ENCODE results near the gene KDM4C.

DNA sequence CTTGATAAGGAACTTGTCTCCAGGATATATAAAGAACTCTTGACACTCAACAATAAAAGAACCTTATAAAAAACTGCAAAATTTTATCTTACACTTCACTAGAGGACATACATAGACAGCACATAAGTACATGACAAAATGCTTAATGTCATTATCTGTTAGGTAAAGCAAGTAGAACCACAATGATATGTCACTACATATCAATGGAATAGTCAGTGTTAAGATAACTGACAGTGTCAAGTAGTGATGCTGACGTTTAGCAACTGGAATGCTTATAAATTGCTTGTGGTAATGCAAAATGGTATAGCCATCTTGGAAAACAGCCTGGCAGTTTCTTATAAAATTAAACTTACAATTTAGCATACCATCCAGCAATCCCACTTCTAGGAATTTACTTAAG is 314.1 kb downstream of the KDM4C start:
- TF ChIP-seq POLR2AphosphoS5 (IDR thresholded peaks at IDR 0.05; ENCODE audit: borderline replicate concordance, low read depth, low read length): no peak
- TF ChIP-seq FOXP2 (optimal IDR thresholded peaks at IDR 0.05; ENCODE audit: control extremely low read depth, extremely low read length, insufficient read depth): no peak
- no peak for TF ChIP-seq EZH2 (IDR thresholded peaks at IDR 0.05)

All from SK-N-MC (cell line).